SK-N-SH treated with all-trans-retinoic acid at 6 μM for 48 hours (cell line): ENCODE data around the gene CDCA3.

Experiments
- ATAC-seq: fragments of 200-7000 bp; cut with Tn5 transposase; 3 replicates; pipeline ENCODE4 v1.9.1; 2020; ENCODE audit warnings: mild to moderate bottlenecking, moderate library complexity
- ARNTL ChIP-seq: fragments of 450-650 bp; formaldehyde crosslinking; IDR thresholded peaks from 2 replicates; pipeline ENCODE4 v1.5.0; 2020; ENCODE audit warnings: low read depth, mild to moderate bottlenecking, moderate library complexity, borderline replicate concordance
- CREB5 ChIP-seq: fragments of 250-450 bp; sonication (Bioruptor Pico); IDR thresholded peaks from 2 replicates; pipeline ENCODE4 v1.5.1; 2020; ENCODE audit warnings: low read depth, mild to moderate bottlenecking, moderate library complexity
- CSDC2 ChIP-seq: fragments of 250-450 bp; sonication (Bioruptor Pico); IDR thresholded peaks from 2 replicates; pipeline ENCODE4 v1.5.0; 2020; ENCODE audit warnings: mild to moderate bottlenecking, moderate library complexity
- ESRRG ChIP-seq: fragments of 250-450 bp; sonication (Bioruptor Pico); IDR thresholded peaks from 2 replicates; pipeline ENCODE4 v1.6.1; 2021; ENCODE audit warnings: mild to moderate bottlenecking
- GLIS3 ChIP-seq: fragments of 250-450 bp; sonication (Bioruptor Pico); IDR thresholded peaks from 2 replicates; pipeline ENCODE4 v1.5.0; 2020; ENCODE audit warnings: mild to moderate bottlenecking, moderate library complexity
- ISL1 ChIP-seq: fragments of 250-450 bp; sonication (Bioruptor Pico); IDR thresholded peaks from 2 replicates; pipeline ENCODE4 v2.1.2; 2022; ENCODE audit warnings: mild to moderate bottlenecking, moderate library complexity
- OSR1 ChIP-seq: fragments of 250-450 bp; sonication (Bioruptor Pico); IDR thresholded peaks from 2 replicates; pipeline ENCODE4 v1.8.0; 2022; ENCODE audit warnings: moderate library complexity, mild to moderate bottlenecking, inconsistent platforms
- PATZ1 ChIP-seq: fragments of 250-450 bp; sonication (Bioruptor Pico); IDR thresholded peaks from 2 replicates; pipeline ENCODE4 v1.8.0; 2020; ENCODE audit warnings: mild to moderate bottlenecking, moderate library complexity, borderline replicate concordance
- POU6F1 ChIP-seq: fragments of 250-450 bp; sonication (Bioruptor Pico); IDR thresholded peaks from 2 replicates; pipeline ENCODE4 v1.8.0; 2021; ENCODE audit warnings: low read depth, mild to moderate bottlenecking, moderate library complexity, borderline replicate concordance
- SNAI2 ChIP-seq: fragments of 250-450 bp; sonication (Bioruptor Pico); IDR thresholded peaks from 2 replicates; pipeline ENCODE4 v1.5.0; 2020; ENCODE audit warnings: mild to moderate bottlenecking, moderate library complexity
- TCF4 ChIP-seq: fragments of 250-450 bp; sonication (Bioruptor Pico); IDR thresholded peaks from 2 replicates; pipeline ENCODE4 v1.8.0; 2021; ENCODE audit warnings: mild to moderate bottlenecking, moderate library complexity, borderline replicate concordance
- TOX ChIP-seq: fragments of 250-450 bp; sonication (Bioruptor Pico); IDR thresholded peaks from 2 replicates; pipeline ENCODE4 v1.8.0; 2021; ENCODE audit warnings: mild to moderate bottlenecking, moderate library complexity, borderline replicate concordance
- ZC3H10 ChIP-seq: fragments of 250-450 bp; sonication (Bioruptor Pico); IDR thresholded peaks from 2 replicates; pipeline ENCODE4 v1.5.1; 2021; ENCODE audit warnings: mild to moderate bottlenecking, moderate library complexity
- ZFP3 ChIP-seq: fragments of 250-450 bp; sonication (Bioruptor Pico); IDR thresholded peaks from 2 replicates; pipeline ENCODE4 v1.5.0; 2020; ENCODE audit warnings: mild to moderate bottlenecking, moderate library complexity
- ZFP30 ChIP-seq: fragments of 450-650 bp; formaldehyde crosslinking; IDR thresholded peaks from 2 replicates; pipeline ENCODE4 v1.5.0; 2022; ENCODE audit warnings: mild to moderate bottlenecking, moderate library complexity
- ZNF565 ChIP-seq: fragments of 450-650 bp; formaldehyde crosslinking; conservative IDR thresholded peaks from 2 replicates; pipeline ENCODE4 v1.5.0; 2020; ENCODE audit warnings: low read depth, mild to moderate bottlenecking, moderate library complexity
- ZNF70 ChIP-seq: fragments of 450-650 bp; formaldehyde crosslinking; IDR thresholded peaks from 2 replicates; pipeline ENCODE4 v1.5.0; 2020; ENCODE audit warnings: mild to moderate bottlenecking, moderate library complexity

The CDCA3 gene

GRCh38 chr12:6843118-6843902 is 7.8 kb downstream of the CDCA3 start:
- ATAC-seq = peak; percentile 12; the same call in 2 of the 3 replicates
- no peak for TF ChIP-seq OSR1
- no peak for TF ChIP-seq TCF4 (CRISPR knock-in tag)
- no peak for TF ChIP-seq SNAI2 (CRISPR knock-in tag)
- TF ChIP-seq ZFP3 (CRISPR knock-in tag) = no peak
- no peak for TF ChIP-seq ESRRG (CRISPR knock-in tag)
- no peak for TF ChIP-seq ZC3H10 (CRISPR knock-in tag)
- no peak for TF ChIP-seq ZNF565 (CRISPR knock-in tag)
- TF ChIP-seq ARNTL (CRISPR knock-in tag) = no peak
- no peak for TF ChIP-seq ZNF70 (CRISPR knock-in tag)
- TF ChIP-seq PATZ1 (CRISPR knock-in tag) = no peak

DNA sequence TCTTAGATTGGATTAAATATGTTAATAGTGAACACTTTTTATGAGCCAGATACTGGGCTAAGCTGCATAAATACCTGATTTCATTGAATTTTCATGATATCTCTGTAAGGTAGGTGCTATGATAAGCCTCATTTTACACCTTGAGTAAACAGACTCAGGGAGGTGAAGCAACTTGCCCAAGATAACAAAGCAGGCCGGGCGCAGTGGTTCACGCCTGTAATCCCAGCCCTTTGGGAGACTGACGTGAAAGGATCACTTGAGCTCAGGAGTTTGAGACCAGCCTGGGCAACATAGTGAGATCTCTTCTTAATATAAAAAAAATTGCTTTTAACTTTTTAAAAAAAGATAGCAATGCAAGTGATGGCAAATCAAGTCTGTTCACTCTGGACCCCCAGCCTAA is 9.0 kb downstream of the CDCA3 start:
- ATAC-seq = no peak

DNA sequence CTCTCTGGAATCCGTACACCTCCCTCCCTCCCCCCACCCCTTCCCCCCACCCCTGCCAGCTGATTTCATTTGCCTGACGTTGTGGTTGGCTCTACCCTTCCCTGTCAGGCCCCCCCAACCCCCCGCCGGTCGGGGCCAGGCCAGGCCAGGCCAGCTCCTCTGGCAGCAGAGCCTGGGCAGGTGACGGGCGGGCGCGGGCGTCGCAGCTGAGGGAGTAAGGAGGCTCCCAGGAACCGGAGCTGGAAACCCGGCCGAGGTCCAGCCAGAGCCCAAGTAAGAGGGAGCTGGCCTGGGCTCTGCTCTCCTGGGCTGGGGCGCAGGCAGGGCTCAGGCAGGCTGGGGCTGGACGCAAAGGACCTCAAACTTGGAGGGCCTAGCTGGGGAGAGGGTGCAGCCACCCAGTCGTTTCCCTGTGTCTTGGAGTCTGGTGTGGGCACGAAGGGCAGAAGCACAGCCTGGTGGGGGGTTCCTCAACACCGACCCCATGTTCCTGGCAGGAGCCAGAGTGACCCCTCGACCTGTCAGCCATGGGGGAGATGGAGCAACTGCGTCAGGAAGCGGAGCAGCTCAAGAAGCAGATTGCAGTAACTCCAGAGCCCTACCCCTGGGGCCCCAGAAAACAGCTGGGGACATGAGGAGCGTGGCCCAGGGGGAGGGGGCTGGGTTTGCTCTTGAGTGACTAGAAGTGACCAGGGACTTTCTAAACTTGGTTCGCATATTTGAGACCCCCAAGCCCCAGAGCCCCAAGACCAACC is 10.1 kb downstream of the CDCA3 start, which contains the start of gene GNB3:
Gene GNB3 (plus strand): TSS at position 165 of the 755 bp plus-strand sequence. CDS start 363 bp downstream, at position 528.
- TF ChIP-seq ISL1 (CRISPR knock-in tag) (no peak), POU6F1 (CRISPR knock-in tag) (no peak), ZNF565 (CRISPR knock-in tag) (no peak), SNAI2 (CRISPR knock-in tag) (no peak), CSDC2 (CRISPR knock-in tag) (no peak), ZFP30 (no peak), ZC3H10 (CRISPR knock-in tag) (no peak)

More for the DNA sequence above, 9.0 kb downstream of the CDCA3 start:
- TF ChIP-seq ESRRG (CRISPR knock-in tag) (no peak), ZC3H10 (CRISPR knock-in tag) (no peak)

GRCh38 chr12:6840330-6840729 is 10.8 kb downstream of the CDCA3 start:
- no peak for ATAC-seq
- TF ChIP-seq PATZ1 (CRISPR knock-in tag) (no peak), CREB5 (no peak), TOX (CRISPR knock-in tag) (no peak), SNAI2 (CRISPR knock-in tag) (no peak), ARNTL (CRISPR knock-in tag) (no peak), ZNF565 (CRISPR knock-in tag) (no peak), GLIS3 (CRISPR knock-in tag) (no peak), ZFP3 (CRISPR knock-in tag) (no peak)

More for the DNA sequence above, 10.1 kb downstream of the CDCA3 start, which contains the start of gene GNB3:
- ATAC-seq = no peak
